KMS-11 (cell line): ENCODE data around the gene HIF3A.
"Not testable (repeated sequence)": the region's sequence is repeated elsewhere in the genome, so short reads cannot be mapped to it uniquely, and the experiment has no call there.

Experiments
- H2AFZ ChIP-seq: fragments of 200-600 bp; sonication (generic); 2 replicates; pipeline ENCODE4 v1.6.1; 2016; ENCODE audit warnings: antibody characterized with exemption, mixed run types, low read depth
- H3K27ac ChIP-seq: fragments of 200-600 bp; sonication (generic); 2 replicates; pipeline ENCODE4 v1.6.1; 2016; ENCODE audit warnings: mild to moderate bottlenecking, mixed run types
- H3K27me3 ChIP-seq: fragments of 200-600 bp; sonication (generic); 2 replicates; pipeline ENCODE4 v1.6.1; 2017; ENCODE audit warnings: mild to moderate bottlenecking, low read depth, mixed run types, moderate library complexity; ENCODE audit not compliant: insufficient read depth
- H3K36me3 ChIP-seq: fragments of 200-600 bp; sonication (generic); 2 replicates; pipeline ENCODE4 v1.6.1; 2017; ENCODE audit warnings: mild to moderate bottlenecking, mixed run types; ENCODE audit not compliant: insufficient read depth
- H3K4me1 ChIP-seq: fragments of 200-600 bp; sonication (generic); 2 replicates; pipeline ENCODE4 v1.6.1; 2016; ENCODE audit warnings: mild to moderate bottlenecking, low read depth, mixed run types; ENCODE audit not compliant: poor library complexity, severe bottlenecking
- H3K4me2 ChIP-seq: fragments of 200-600 bp; sonication (generic); 2 replicates; pipeline ENCODE4 v1.7.0; 2016; ENCODE audit warnings: mild to moderate bottlenecking, mixed run types
- H3K4me3 ChIP-seq: fragments of 200-600 bp; sonication (generic); IDR thresholded peaks from 2 replicates; pipeline ENCODE4 v1.6.1; 2017; ENCODE audit warnings: low read depth, low read length, mixed read lengths; ENCODE audit not compliant: insufficient read depth
- H3K79me2 ChIP-seq: fragments of 200-600 bp; sonication (generic); 2 replicates; pipeline ENCODE4 v1.6.1; 2016; ENCODE audit warnings: low read depth, mixed run types; ENCODE audit not compliant: insufficient read depth
- H3K9ac ChIP-seq: fragments of 200-600 bp; sonication (generic); 2 replicates; pipeline ENCODE4 v1.6.1; 2016; ENCODE audit warnings: mild to moderate bottlenecking, mixed run types
- H4K20me1 ChIP-seq: fragments of 200-600 bp; sonication (generic); 2 replicates; pipeline ENCODE4 v1.6.1; 2016; ENCODE audit warnings: mild to moderate bottlenecking, mixed run types; ENCODE audit not compliant: insufficient read depth
- CTCF ChIP-seq: fragments of 200-600 bp; sonication (generic); conservative IDR thresholded peaks from 2 replicates; pipeline ENCODE4 v1.6.1; 2017; ENCODE audit warnings: low read depth, mild to moderate bottlenecking, antibody characterized with exemption, low read length, moderate library complexity, mixed read lengths

Gene HIF3A

DNA sequence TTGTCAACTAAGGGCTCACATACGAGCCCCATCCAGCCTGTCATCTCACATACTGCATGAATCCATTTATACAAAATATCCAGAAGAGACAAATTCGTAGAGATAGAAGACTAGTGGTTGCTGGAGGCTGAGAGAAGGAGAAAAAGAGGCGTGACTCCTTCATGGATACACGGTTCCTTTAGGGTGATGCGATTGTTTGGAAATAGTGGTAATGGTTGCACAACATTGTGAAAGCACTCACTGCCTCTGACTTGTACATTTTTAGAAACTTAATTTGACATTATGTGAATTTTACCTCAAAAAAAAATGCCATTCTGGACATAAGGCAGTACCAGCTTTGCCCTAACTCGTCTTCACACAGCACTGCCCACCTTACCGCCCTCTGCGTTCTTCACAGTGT, 40.0 kb upstream of the HIF3A start:
- H3K79me2 ChIP-seq: no peaks in the 10 kb centered on the region
- H3K4me3 ChIP-seq: no peak overlapping the region
- no peaks in the 10 kb centered on the region for H4K20me1 ChIP-seq
- no peak for TF ChIP-seq CTCF
- H3K9ac ChIP-seq: no peak overlapping the region
- H3K36me3 ChIP-seq: no peaks in the 10 kb centered on the region
- no peak overlapping the region for H3K27ac ChIP-seq
- no peak overlapping the region for H3K4me2 ChIP-seq
- H3K27me3 ChIP-seq: peaks cover 89% of the 10 kb centered on the region
- H3K4me1 ChIP-seq: no peaks in the 10 kb centered on the region
- no peak overlapping the region for H2AFZ ChIP-seq

DNA sequence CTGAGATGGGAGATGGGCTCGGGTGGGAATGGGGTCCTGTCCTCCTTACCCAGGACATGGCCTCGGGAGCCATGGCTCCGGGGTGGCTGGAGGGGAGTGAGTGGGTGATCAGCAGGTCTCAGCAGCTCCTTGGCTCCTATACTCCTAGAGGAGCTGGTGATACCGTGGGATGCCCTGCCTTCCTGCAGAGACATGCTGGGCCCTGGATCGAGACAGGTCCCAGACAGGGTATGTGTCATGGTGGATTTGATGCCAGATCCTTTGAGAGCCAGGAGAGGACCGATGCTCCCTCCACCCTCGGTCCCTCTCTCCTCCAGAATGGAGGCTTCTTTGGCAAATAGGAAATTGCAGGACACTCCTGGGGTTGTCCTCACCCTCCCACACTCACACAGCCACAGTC, 35.3 kb upstream of the HIF3A start:
- not testable (repeated sequence) for H4K20me1 ChIP-seq, H3K27ac ChIP-seq, H3K79me2 ChIP-seq, H3K4me2 ChIP-seq, H3K36me3 ChIP-seq, H2AFZ ChIP-seq, H3K9ac ChIP-seq, H3K4me3 ChIP-seq
- Histone ChIP-seq H3K4me1 (peaks cover 11% of the 10 kb centered on the region), H3K27me3 (peaks cover 92% of the 10 kb centered on the region)

- H3K4me2 ChIP-seq, H4K20me1 ChIP-seq, H3K27ac ChIP-seq, H3K9ac ChIP-seq, H3K4me3 ChIP-seq, H3K79me2 ChIP-seq, H2AFZ ChIP-seq, H3K36me3 ChIP-seq: not testable (repeated sequence)
- Histone ChIP-seq H3K4me1 (peaks cover 11% of the 10 kb centered on the region), H3K27me3 (peaks cover 92% of the 10 kb centered on the region)
Measured at GRCh38 chr19:46262684-46263296, 34.1 kb upstream of the HIF3A start.

DNA sequence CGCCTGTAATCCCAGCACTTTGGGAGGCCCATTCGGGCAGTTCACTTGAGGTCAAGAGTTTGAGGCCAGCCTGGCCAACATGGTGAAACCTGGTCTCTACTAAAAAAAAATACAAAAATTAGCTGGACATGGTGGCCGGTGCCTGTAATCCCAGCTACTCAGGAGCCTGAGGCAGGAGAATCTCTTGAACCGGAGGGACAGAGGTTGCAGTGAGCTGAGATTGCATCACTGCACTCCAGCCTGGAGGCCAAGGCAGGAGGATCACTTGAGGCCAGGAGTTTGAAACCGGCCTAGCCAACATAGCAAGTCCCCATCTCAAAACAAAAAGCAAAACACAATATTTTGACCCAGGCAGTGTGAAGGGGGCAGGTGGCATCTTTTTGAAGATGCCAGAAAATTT, 32.0 kb upstream of the HIF3A start:
- H3K4me2 ChIP-seq, H3K36me3 ChIP-seq, H3K9ac ChIP-seq, H3K27ac ChIP-seq, H3K4me3 ChIP-seq, H4K20me1 ChIP-seq, H2AFZ ChIP-seq, H3K79me2 ChIP-seq: not testable (repeated sequence)
- Histone ChIP-seq H3K4me1 (peaks cover 11% of the 10 kb centered on the region), H3K27me3 (peaks cover 89% of the 10 kb centered on the region)

GRCh38 chr19:46265217-46265828, 31.5 kb upstream of the HIF3A start:
- Histone ChIP-seq H3K9ac (no peak overlapping the region), H3K4me3 (no peak overlapping the region), H3K36me3 (no peaks in the 10 kb centered on the region), H3K4me2 (no peak overlapping the region), H3K27me3 (peaks cover 89% of the 10 kb centered on the region), H3K79me2 (no peaks in the 10 kb centered on the region), H3K4me1 (peaks cover 11% of the 10 kb centered on the region), H2AFZ (no peak overlapping the region), H3K27ac (no peak overlapping the region), H4K20me1 (no peaks in the 10 kb centered on the region)
- peak; percentile 94 for TF ChIP-seq CTCF

- no peak overlapping the region for H3K4me2 ChIP-seq
- H2AFZ ChIP-seq: no peak overlapping the region
- H3K4me3 ChIP-seq: no peak overlapping the region
- H3K27me3 ChIP-seq: peaks cover 81% of the 10 kb centered on the region
- TF ChIP-seq CTCF: no peak
- no peaks in the 10 kb centered on the region for H3K79me2 ChIP-seq
- H4K20me1 ChIP-seq: no peaks in the 10 kb centered on the region
- H3K9ac ChIP-seq: no peak overlapping the region
- H3K4me1 ChIP-seq: no peaks in the 10 kb centered on the region
- H3K36me3 ChIP-seq: no peaks in the 10 kb centered on the region
- no peak overlapping the region for H3K27ac ChIP-seq
Measured at GRCh38 chr19:46269101-46269500, 27.7 kb upstream of the HIF3A start.
